ENCODE results near the gene C17orf113. TPM values are rescaled to one million over a fixed set of nuclear protein-coding genes. Genes with fewer than 3 reads are reported as not detected.
A peak's percentile ranks its signal among the peaks of the same experiment; 100 is the strongest.

C17orf113 gene
- total RNA-seq, result 0.71 TPM
- polyA plus RNA-seq, result 0.84 TPM
- long read RNA-seq, donor 1, result 0 reads
- long read RNA-seq, donor 2, result 0 reads
- long read RNA-seq, donor 3, result 0 reads
- long read RNA-seq, donor 4, result 0 reads
- long read RNA-seq, donor 5, partial matches to known transcripts, result 0 of 1 reads
- long read RNA-seq, donor 5, other reads (novel, unspliced or antisense), result 0 of 1 reads
- long read RNA-seq, donor 6, result 0 reads
- long read RNA-seq, donor 7, result 0 reads
- long read RNA-seq, donor 8, result 0 reads
- long read RNA-seq, donor 9, result 0 reads
- long read RNA-seq, donor 10, result 0 reads

DNA sequence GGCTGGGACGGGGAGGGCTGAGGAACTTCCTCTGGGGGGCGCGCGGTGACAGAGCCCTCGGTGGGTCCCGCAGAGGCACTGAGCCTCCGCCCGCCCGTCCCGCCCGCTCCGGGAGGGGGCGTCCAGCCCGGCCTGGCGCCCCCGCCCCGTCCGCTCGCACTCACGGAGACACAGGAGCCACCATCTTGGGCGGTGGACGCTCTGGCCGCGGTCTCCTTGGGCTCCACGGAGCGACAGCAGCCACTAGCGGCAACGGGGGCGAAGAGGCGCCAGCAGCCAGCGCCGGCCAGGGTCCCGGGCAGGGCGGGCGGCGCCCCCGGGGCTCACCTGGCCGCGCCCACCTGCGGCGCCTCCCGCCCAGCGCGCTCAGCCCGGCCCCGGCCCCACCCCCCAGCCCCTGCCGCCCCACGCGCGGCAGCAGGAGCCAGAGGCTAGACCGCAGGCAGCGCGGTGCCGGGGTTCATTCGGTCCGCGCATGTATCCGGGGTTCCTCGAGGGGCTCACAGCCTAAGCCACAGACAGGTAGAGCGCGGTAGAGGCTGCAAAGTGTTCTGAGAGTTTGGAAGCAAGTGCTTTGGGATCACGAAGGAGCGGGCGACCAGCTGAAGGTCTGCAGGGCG is at the start of gene C17orf113:
C17orf113 (minus strand) TSS at position 209 of the 620 bp plus-strand sequence. CDS start 7,225 bp downstream, outside the sequence.
- H3K4me3 ChIP-seq (ENCODE audit: low read length in 2 of 2), result peak within 1 kb of the TSS; percentile 30 to 69
- no peaks in the 10 kb centered on the region for H3K36me3 ChIP-seq (ENCODE audit: control insufficient read depth in 2 of 2, insufficient read depth in 2 of 2, low read length in 1 of 2)
- peaks cover 27 to 34% of the 10 kb centered on the region in 2 donors for H3K4me1 ChIP-seq (ENCODE audit: control insufficient read depth in 2 of 2, insufficient read depth in 2 of 2, low read length in 2 of 2)
- H3K9me3 ChIP-seq (ENCODE audit: control insufficient read depth in 2 of 2, insufficient read depth in 1 of 2, low read length in 1 of 2), result peaks cover 0 to 9% of the 10 kb centered on the region in 2 donors
- peak in 3 of 9 donors; percentile 58 to 79 (median 69) for DNase-seq (ENCODE audit: low read depth in 6 of 9, low spot score in 9 of 9)
- H3K27me3 ChIP-seq (ENCODE audit: control insufficient read depth in 2 of 2, insufficient read depth in 1 of 2, low read length in 1 of 2), result peaks cover 0 to 55% of the 10 kb centered on the region in 2 donors
- WGBS, result 4% methylated on average over 65 of the region's 65 CpGs
- peak within 1 kb of the TSS in 1 of 2 donors; percentile 13 for H3K27ac ChIP-seq (ENCODE audit: low read depth in 1 of 2, low read length in 1 of 2)

- Histone ChIP-seq H3K27me3 (ENCODE audit: control insufficient read depth in 2 of 2, insufficient read depth in 1 of 2, low read length in 1 of 2) (peaks cover 11 to 36% of the 10 kb centered on the region in 2 donors), H3K36me3 (ENCODE audit: control insufficient read depth in 2 of 2, insufficient read depth in 2 of 2, low read length in 1 of 2) (no peaks in the 10 kb centered on the region), H3K9me3 (ENCODE audit: control insufficient read depth in 2 of 2, insufficient read depth in 1 of 2, low read length in 1 of 2) (no peaks in the 10 kb centered on the region), H3K4me3 (ENCODE audit: low read length in 2 of 2) (no peak overlapping the region), H3K4me1 (ENCODE audit: control insufficient read depth in 2 of 2, insufficient read depth in 2 of 2, low read length in 2 of 2) (peaks cover 3 to 9% of the 10 kb centered on the region in 2 donors), H3K27ac (ENCODE audit: low read depth in 1 of 2, low read length in 1 of 2) (no peak overlapping the region)
- 84% methylated on average over 14 of the region's 14 CpGs for WGBS
- no peak for DNase-seq (ENCODE audit: low read depth in 6 of 9, low spot score in 9 of 9)
Observed at GRCh38 chr17:42098730-42099399, 48.5 kb upstream of the C17orf113 start.

GRCh38 chr17:42097691-42098631 is 47.6 kb upstream of the C17orf113 start, which contains the start of gene ZNF385C:
Gene ZNF385C, minus strand, starts transcription at chr17:42098473. Its CDS starts 35,417 bp downstream, at chr17:42063056.
- Histone ChIP-seq H3K9me3 (ENCODE audit: control insufficient read depth in 2 of 2, insufficient read depth in 1 of 2, low read length in 1 of 2) (no peaks in the 10 kb centered on the region), H3K4me3 (ENCODE audit: low read length in 2 of 2) (peak within 1 kb of the TSS in 1 of 2 donors; percentile 20), H3K27ac (ENCODE audit: low read depth in 1 of 2, low read length in 1 of 2) (no peak within 1 kb of the TSS), H3K4me1 (ENCODE audit: control insufficient read depth in 2 of 2, insufficient read depth in 2 of 2, low read length in 2 of 2) (peaks cover 3 to 12% of the 10 kb centered on the region in 2 donors), H3K27me3 (ENCODE audit: control insufficient read depth in 2 of 2, insufficient read depth in 1 of 2, low read length in 1 of 2) (peaks cover 11 to 36% of the 10 kb centered on the region in 2 donors), H3K36me3 (ENCODE audit: control insufficient read depth in 2 of 2, insufficient read depth in 2 of 2, low read length in 1 of 2) (no peaks in the 10 kb centered on the region)
- WGBS, result 14% methylated on average over 52 of the region's 52 CpGs
- DNase-seq (ENCODE audit: low read depth in 6 of 9, low spot score in 9 of 9), result peak in 1 of 9 donors; percentile 51

GRCh38 chr17:42096360-42097111 is 46.1 kb upstream of the C17orf113 start:
- 93% methylated on average over 8 of the region's 8 CpGs for WGBS
- no peaks in the 10 kb centered on the region for H3K36me3 ChIP-seq (ENCODE audit: control insufficient read depth in 2 of 2, insufficient read depth in 2 of 2, low read length in 1 of 2)
- no peaks in the 10 kb centered on the region for H3K9me3 ChIP-seq (ENCODE audit: control insufficient read depth in 2 of 2, insufficient read depth in 1 of 2, low read length in 1 of 2)
- no peak overlapping the region for H3K27ac ChIP-seq (ENCODE audit: low read depth in 1 of 2, low read length in 1 of 2)
- no peak for DNase-seq (ENCODE audit: low read depth in 6 of 9, low spot score in 9 of 9)
- peaks cover 3 to 17% of the 10 kb centered on the region in 2 donors for H3K4me1 ChIP-seq (ENCODE audit: control insufficient read depth in 2 of 2, insufficient read depth in 2 of 2, low read length in 2 of 2)
- H3K27me3 ChIP-seq (ENCODE audit: control insufficient read depth in 2 of 2, insufficient read depth in 1 of 2, low read length in 1 of 2), result peaks cover 11 to 36% of the 10 kb centered on the region in 2 donors
- no peak overlapping the region for H3K4me3 ChIP-seq (ENCODE audit: low read length in 2 of 2)

DNA sequence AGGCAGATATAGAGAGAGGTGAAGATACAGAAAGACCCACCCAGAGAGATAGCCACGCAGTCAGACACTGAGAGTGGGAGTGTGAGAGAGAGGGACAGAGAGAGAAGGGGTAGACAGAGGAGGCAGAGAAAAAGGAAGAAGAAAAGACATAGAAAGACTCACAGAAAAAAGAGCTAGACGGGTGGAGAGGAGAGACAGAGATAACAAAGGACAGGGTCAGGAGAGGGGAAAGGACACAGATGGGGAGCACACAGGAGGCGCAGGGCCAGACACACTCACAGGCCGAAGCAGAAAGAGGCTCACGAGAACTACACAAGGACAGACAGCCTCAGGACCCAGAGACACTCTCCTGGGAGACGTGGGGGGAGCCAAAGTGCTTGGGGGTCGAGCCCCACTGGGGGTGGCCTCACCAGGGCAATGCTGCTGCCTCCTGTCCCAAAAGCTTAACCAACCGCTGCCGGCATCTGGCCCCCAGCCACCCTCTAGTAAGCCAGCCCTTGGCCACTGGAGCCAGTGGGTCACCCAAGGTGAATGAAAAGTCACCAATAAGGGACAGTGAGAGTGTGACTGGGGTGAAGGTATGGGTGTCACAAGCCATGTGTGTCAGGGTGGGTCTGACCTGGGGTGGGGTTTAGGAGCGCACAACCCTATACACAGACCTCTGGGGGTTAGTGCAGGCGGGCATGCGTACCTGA is 44.1 kb upstream of the C17orf113 start:
- H3K27me3 ChIP-seq (ENCODE audit: control insufficient read depth in 2 of 2, insufficient read depth in 1 of 2, low read length in 1 of 2), result peaks cover 11 to 36% of the 10 kb centered on the region in 2 donors

GRCh38 chr17:42092939-42093338 is 42.5 kb upstream of the C17orf113 start:
- Histone ChIP-seq H3K4me3 (ENCODE audit: low read length in 2 of 2) (no peak overlapping the region), H3K36me3 (ENCODE audit: control insufficient read depth in 2 of 2, insufficient read depth in 2 of 2, low read length in 1 of 2) (no peaks in the 10 kb centered on the region), H3K4me1 (ENCODE audit: control insufficient read depth in 2 of 2, insufficient read depth in 2 of 2, low read length in 2 of 2) (peaks cover under 1 to 14% of the 10 kb centered on the region in 2 donors), H3K27ac (ENCODE audit: low read depth in 1 of 2, low read length in 1 of 2) (no peak overlapping the region), H3K9me3 (ENCODE audit: control insufficient read depth in 2 of 2, insufficient read depth in 1 of 2, low read length in 1 of 2) (no peaks in the 10 kb centered on the region), H3K27me3 (ENCODE audit: control insufficient read depth in 2 of 2, insufficient read depth in 1 of 2, low read length in 1 of 2) (peaks cover 8 to 24% of the 10 kb centered on the region in 2 donors)
- no peak for DNase-seq (ENCODE audit: low read depth in 6 of 9, low spot score in 9 of 9)
- 55% methylated on average over 6 of the region's 6 CpGs for WGBS

More for the DNA sequence above, 44.1 kb upstream of the C17orf113 start:
- H3K27ac ChIP-seq (ENCODE audit: low read depth in 1 of 2, low read length in 1 of 2), result no peak overlapping the region
- 99% methylated on average over 12 of the region's 12 CpGs for WGBS
- H3K4me3 ChIP-seq (ENCODE audit: low read length in 2 of 2), result no peak overlapping the region
- peaks cover 3 to 17% of the 10 kb centered on the region in 2 donors for H3K4me1 ChIP-seq (ENCODE audit: control insufficient read depth in 2 of 2, insufficient read depth in 2 of 2, low read length in 2 of 2)
- H3K9me3 ChIP-seq (ENCODE audit: control insufficient read depth in 2 of 2, insufficient read depth in 1 of 2, low read length in 1 of 2), result no peaks in the 10 kb centered on the region
- no peak for DNase-seq (ENCODE audit: low read depth in 6 of 9, low spot score in 9 of 9)
- H3K36me3 ChIP-seq (ENCODE audit: control insufficient read depth in 2 of 2, insufficient read depth in 2 of 2, low read length in 1 of 2), result no peaks in the 10 kb centered on the region

DNA sequence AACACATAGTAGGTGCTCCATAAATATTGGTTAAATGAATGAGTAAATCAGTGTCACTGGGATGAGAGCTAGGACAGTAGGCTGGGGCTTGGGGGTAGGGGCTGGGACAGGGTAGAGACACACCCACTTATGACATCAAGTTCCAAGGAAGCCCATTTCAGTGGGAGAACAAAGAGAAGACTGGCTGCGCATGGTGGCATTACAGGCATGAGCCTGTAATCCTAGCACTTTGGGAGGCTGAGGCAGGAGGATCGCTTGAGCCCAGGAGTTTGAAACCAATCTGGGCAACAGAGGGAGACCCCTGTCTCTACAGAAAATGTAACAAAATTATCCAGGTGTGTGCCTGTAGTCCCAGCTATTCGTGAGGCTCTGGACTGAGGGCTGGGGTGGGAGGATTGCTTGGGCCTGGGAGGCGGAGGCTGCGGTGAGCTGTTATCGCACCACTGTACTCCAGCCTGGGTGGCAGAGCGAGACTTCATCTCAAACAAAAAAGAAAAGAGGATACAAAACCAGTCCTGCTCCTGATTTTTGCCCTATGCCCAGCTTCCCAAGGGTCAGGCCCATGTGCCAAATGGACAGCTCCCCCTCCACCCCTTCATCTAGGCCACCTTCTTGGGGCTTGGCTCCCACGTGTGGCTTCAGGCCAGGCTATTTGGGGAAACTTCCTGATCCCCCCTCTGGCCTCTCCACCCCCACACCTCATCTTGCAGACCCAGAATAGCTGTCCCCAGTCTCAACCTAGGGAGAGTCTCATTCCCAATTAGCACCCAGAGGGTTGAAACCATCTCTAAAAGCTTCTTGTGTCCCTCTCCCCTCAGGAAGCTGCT is 40.8 kb upstream of the C17orf113 start:
- H3K9me3 ChIP-seq (ENCODE audit: control insufficient read depth in 2 of 2, insufficient read depth in 1 of 2, low read length in 1 of 2), result no peaks in the 10 kb centered on the region
- H3K27me3 ChIP-seq (ENCODE audit: control insufficient read depth in 2 of 2, insufficient read depth in 1 of 2, low read length in 1 of 2), result peaks cover 0 to 6% of the 10 kb centered on the region in 2 donors
- 92% methylated on average over 8 of the region's 8 CpGs for WGBS
- no peaks in the 10 kb centered on the region for H3K36me3 ChIP-seq (ENCODE audit: control insufficient read depth in 2 of 2, insufficient read depth in 2 of 2, low read length in 1 of 2)
- no peak overlapping the region for H3K4me3 ChIP-seq (ENCODE audit: low read length in 2 of 2)
- peaks cover 0 to 8% of the 10 kb centered on the region in 2 donors for H3K4me1 ChIP-seq (ENCODE audit: control insufficient read depth in 2 of 2, insufficient read depth in 2 of 2, low read length in 2 of 2)
- no peak overlapping the region for H3K27ac ChIP-seq (ENCODE audit: low read depth in 1 of 2, low read length in 1 of 2)
- no peak for DNase-seq (ENCODE audit: low read depth in 6 of 9, low spot score in 9 of 9)

Measured in thymus (tissue), 14 donors.